Retina (tissue), 1 donor: ENCODE results near the gene KRT26.
"Not testable (repeated sequence)": the region's sequence is repeated elsewhere in the genome, so short reads cannot be mapped to it uniquely, and the experiment has no call there.

Experiments
- DNase-seq: peaks from one replicate; pipeline ENCODE4 v3.0.0-alpha.2; 2016

The KRT26 gene

DNA sequence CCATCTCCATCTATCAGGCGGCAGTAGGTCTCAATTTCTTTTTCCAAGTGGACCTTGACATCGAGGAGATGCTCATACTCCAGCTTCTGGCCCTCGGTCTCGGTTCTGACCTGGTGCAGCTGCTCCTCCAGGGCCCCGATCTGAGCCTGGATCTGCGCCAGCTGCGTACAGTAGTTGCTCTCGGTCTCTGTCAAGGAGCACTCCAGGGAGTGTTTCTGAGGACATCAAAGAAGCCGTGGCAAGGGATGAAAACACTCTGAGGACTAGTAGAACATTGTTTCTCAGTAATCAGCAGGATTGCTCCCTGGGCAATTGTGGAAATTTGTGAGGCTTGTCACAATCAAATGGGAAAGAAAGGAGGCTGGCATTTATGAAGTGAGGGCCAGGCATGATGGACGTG lies 21.8 kb upstream of the KRT26 start:
- DNase-seq, result no peak

- DNase-seq, result peak; percentile 39
Measured at GRCh38 chr17:40791787-40792436, 19.9 kb upstream of the KRT26 start.

- DNase-seq, result no peak
Measured at GRCh38 chr17:40791111-40791510, 19.1 kb upstream of the KRT26 start.

DNA sequence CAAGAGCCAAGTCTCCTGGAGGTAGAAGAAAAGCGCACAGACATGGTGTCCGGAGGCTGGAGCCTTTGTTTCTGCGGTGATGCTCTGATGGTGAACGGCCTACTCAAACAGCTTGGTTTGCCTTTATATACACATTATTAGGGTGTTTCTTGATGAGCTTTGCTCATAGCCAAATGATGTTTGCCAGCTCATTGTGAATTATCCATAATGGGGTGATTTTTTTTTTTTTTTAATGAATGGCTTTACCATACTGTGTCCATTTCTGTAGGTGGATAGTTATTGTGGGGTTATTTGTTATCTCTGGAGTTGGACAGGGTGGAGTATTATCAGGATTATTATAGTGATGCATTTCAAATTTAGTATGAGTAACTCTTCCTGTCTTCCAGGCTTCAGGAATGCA lies 10.4 kb upstream of the KRT26 start, which contains the start of gene KRT27:
TSS of gene KRT27 (minus strand) at position 101 of the 400 bp plus-strand sequence. CDS start at position 44, 57 bp downstream.
- no peak for DNase-seq

- peak; percentile 59 for DNase-seq
Measured at GRCh38 chr17:40779181-40779909, 7.3 kb upstream of the KRT26 start.

GRCh38 chr17:40778461-40778860 lies 6.5 kb upstream of the KRT26 start:
- DNase-seq, result no peak

DNA sequence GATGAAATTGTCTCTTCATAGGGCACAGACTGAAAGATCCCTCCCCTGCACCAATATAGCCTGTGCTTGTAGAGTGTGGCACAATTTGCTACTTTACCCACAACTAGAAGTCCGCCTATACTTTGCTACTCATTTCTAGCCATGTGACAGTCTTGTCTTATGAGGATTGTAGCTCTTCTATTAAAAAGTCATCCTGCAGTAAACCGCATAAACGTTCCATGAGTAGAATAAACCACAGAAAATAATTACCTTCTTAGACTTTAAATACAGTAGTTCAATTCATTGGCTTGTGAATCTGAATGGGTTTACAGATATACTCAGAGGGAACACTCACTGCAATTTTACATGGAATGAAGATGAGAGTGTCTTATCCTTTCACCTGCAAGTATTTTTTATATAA lies 6.0 kb upstream of the KRT26 start:
- DNase-seq, result no peak

DNA sequence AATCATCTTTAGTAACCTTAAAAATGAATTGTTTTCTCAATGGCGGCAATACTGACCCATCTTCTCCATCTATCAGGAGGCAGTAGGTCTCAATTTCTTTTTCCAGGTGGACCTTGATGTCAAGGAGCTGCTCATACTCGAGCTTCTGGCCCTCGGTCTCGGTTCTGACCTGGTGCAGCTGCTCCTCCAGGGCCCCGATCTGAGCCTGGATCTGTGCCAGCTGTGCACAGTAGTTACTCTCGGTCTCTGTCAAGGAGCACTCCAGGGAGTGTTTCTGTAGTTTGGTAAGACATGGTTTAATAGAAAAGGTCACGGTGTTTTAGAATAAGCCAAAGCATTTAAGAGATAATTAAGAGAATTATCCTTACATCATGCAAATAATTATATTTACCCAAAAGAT lies 5.5 kb upstream of the KRT26 start:
- DNase-seq, result no peak

- no peak for DNase-seq
Measured at GRCh38 chr17:40775945-40776344, 3.9 kb upstream of the KRT26 start.

DNA sequence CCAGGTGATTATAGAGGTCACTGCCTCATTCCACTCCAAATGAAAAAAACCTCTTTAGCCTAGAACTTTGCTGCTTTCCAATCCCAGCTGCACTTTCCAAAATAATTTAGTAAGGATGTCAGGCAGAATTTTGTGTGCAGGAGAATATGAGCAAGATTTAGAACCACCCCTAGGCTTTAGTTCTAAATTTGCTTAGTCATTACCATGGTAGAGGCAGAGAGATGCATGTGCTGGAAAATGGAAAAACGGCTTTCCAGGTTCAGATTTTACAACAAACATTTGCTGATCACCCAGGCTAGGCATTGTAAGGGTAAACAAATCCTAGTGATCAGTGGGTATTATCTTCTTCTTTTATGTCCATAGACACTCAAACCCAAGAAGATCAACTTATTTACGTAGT lies 6.3 kb downstream of the KRT26 start:
- no peak for DNase-seq

GRCh38 chr17:40763752-40764151 lies 8.2 kb downstream of the KRT26 start:
- DNase-seq, result no peak

GRCh38 chr17:40760105-40761016 lies 11.6 kb downstream of the KRT26 start:
- DNase-seq, result no peak

DNA sequence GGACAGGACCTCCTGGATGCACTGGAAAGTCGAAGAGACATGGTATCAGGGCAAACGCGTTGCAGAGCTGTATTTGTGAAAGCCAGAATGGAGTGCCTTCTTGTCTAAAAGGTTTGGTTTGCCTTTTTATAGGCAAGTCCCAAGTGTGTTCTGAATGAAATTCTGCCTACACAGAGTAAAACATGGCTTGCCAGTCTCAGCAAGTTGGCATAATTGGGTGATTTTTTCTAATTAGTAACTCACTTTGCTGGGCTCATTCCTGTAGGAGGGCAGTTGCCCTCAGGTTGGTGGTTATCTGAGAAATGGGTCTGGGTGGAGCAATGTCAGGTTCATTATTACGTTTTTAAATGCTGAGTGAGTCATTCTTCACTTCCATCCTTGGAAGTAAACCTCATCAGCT lies 16.8 kb downstream of the KRT26 start, which contains the start of gene KRT25:
TSS of gene KRT25 (minus strand) at position 101 of the 400 bp plus-strand sequence. CDS start at position 41, 60 bp downstream.
- no peak for DNase-seq

GRCh38 chr17:40753804-40754203 lies 18.2 kb downstream of the KRT26 start:
- no peak for DNase-seq

DNA sequence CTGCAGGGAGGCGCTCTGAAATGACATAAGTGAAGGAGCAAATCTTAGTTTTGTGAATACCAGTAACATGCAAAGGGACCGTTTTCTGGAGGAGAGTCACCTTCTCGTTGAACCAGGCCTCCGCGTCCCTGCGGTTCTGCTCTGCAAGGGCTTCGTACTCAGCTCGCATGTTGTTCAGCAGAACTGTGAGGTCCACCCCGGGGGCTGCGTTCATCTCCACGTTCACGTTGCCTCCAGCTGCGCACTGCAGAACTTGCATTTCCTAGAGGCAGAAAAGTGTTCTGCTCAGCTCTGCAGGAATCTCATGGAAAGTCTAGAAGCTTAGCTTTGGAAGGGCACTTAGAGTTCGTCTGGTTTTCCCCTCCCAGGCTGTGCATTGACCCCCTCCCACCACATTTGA lies 20.9 kb downstream of the KRT26 start:
- no peak for DNase-seq

- DNase-seq, result no peak
Measured at GRCh38 chr17:40750391-40750790, 21.6 kb downstream of the KRT26 start.

- not testable (repeated sequence) for DNase-seq
Measured at GRCh38 chr17:40748666-40749065, 23.3 kb downstream of the KRT26 start.

GRCh38 chr17:40738553-40738952 lies 33.4 kb downstream of the KRT26 start:
- DNase-seq, result no peak

- no peak for DNase-seq
Measured at GRCh38 chr17:40735016-40735415, 37.0 kb downstream of the KRT26 start.

- no peak for DNase-seq
Measured at GRCh38 chr17:40734018-40734417, 38.0 kb downstream of the KRT26 start.

- DNase-seq, result no peak
Measured at GRCh38 chr17:40730970-40731369, 41.0 kb downstream of the KRT26 start.

- no peak for DNase-seq
Measured at GRCh38 chr17:40727447-40728231, 44.4 kb downstream of the KRT26 start.

- no peak for DNase-seq
Measured at GRCh38 chr17:40726919-40727318, 45.1 kb downstream of the KRT26 start.
